ENCODE data around the gene SLC38A3. TPM values are rescaled to one million over a fixed set of nuclear protein-coding genes. Genes with fewer than 3 reads are reported as not detected.

SLC38A3 gene
- total RNA-seq, 4 donors from 2014 or later: 1.9 to 8.9 (median 5.0) TPM

DNA sequence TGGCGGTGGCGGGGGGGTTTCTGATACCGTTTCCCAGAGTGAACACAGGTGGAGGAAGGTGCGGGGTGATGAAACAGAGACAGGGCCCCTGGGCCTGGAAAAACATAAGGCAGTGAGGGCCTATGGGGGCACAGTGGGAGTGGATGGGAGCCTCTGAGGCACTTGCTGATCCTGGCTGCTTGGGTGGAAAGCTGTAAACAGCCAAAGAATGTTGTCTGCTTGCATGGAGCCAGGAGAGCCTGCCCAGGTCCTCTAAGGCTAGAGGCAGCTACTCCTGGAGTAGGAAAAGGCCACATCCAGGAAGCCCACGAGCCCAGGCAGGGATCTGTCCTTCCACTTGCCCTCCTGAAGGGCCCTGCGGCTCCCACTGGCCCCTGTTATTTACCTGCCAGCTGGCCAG is 60.9 kb downstream of the SLC38A3 start:
- TF ChIP-seq POLR2A (IDR thresholded peaks at IDR 0.05): no peak
- TF ChIP-seq, protein P1, sequence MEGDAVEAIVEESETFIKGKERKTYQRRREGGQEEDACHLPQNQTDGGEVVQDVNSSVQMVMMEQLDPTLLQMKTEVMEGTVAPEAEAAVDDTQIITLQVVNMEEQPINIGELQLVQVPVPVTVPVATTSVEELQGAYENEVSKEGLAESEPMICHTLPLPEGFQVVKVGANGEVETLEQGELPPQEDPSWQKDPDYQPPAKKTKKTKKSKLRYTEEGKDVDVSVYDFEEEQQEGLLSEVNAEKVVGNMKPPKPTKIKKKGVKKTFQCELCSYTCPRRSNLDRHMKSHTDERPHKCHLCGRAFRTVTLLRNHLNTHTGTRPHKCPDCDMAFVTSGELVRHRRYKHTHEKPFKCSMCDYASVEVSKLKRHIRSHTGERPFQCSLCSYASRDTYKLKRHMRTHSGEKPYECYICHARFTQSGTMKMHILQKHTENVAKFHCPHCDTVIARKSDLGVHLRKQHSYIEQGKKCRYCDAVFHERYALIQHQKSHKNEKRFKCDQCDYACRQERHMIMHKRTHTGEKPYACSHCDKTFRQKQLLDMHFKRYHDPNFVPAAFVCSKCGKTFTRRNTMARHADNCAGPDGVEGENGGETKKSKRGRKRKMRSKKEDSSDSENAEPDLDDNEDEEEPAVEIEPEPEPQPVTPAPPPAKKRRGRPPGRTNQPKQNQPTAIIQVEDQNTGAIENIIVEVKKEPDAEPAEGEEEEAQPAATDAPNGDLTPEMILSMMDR (IDR thresholded peaks at IDR 0.05 in 4 of 5, conservative IDR thresholded peaks at IDR 0.05 in 1 of 5): no peak
- Histone ChIP-seq H3K9me3 (no peaks in the 10 kb centered on the region), H3K4me3 (no peak overlapping the region), H3K27ac (peak overlapping the region; percentile 71 to 90 (median 82)), H3K4me1 (peaks cover 33 to 72% of the 10 kb centered on the region in 2 donors), H3K27me3 (no peaks in the 10 kb centered on the region), H3K36me3 (no peaks in the 10 kb centered on the region)
- no peak for DNase-seq
- in situ Hi-C loops (cut with MboI; ENCODE audit: low sequenced_read_pairs in 4 of 4) (no loop called here), intact Hi-C loops (cut with DNase I; ENCODE audit: low total_unique reads) (no loop called here)
- ATAC-seq: no peak

DNA sequence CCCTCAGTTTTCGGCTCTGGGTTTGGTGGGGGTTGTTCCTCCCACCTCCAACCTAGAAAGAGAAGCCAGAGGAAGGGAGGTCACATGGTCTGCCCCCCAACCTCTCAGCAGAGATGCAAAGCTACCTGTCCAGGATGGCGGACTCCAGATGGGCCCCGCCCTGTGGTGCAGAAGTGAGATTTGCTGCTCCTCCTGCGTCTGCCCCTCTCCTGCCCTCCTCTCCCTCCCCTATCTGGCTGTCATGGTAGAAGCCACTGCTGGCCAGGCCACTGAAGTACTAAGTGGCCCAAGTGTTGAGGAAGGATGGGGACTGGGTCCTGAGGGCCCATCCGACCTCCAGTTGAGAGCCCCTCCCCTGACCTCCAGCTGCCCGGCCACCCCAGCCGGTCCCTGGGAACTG is 61.8 kb downstream of the SLC38A3 start:
- no peaks in the 10 kb centered on the region for H3K9me3 ChIP-seq
- no peaks in the 10 kb centered on the region for H3K27me3 ChIP-seq
- no peaks in the 10 kb centered on the region for H3K36me3 ChIP-seq
- H3K4me3 ChIP-seq: peak overlapping the region; percentile 31 to 58 (median 52)
- DNase-seq (no peak), ATAC-seq (peak in 1 of 2 donors; percentile 13)
- peaks cover 29 to 64% of the 10 kb centered on the region in 2 donors for H3K4me1 ChIP-seq
- H3K27ac ChIP-seq: peak overlapping the region; percentile 71 to 90 (median 82)
- intact Hi-C loops (cut with DNase I; ENCODE audit: low total_unique reads): no loop called here
- TF ChIP-seq, protein P1 (IDR thresholded peaks at IDR 0.05 in 4 of 5, conservative IDR thresholded peaks at IDR 0.05 in 1 of 5): no peak
- in situ Hi-C loops (cut with MboI; ENCODE audit: low sequenced_read_pairs in 4 of 4): no loop called here

DNA sequence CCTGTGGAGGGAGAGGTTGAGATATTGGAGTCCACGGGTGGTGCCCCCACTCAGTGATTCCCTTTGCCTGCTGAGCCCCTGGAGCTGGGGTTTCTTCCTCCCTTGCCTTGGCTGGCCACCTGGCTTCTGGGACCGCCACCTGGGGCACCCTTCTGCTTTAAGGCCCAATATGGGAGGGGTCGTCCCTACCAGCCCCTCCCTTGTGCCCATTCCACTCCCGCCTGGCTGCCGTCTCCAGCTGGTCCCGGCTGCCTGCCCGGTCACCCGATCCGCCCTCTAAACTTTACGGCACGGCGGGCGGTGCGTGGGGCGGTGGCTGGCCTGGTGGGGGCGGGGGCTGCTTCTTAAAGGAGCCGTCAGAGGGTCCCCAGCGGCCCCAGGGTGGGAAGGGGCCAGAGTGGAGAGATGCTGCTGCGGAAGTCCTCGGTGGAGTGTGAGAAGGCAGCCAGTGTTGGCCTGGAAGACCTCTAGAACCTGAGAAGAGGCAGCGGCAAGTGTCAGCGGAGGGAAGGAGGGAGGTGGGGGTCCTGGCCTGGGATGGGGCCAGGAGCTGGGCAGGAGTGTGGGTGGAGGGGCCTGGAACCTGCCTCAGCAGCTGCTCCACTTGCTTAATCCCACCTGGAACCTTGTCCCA is 62.3 kb downstream of the SLC38A3 start:
- intact Hi-C loops (cut with DNase I; ENCODE audit: low total_unique reads): no loop called here
- peaks cover 29 to 64% of the 10 kb centered on the region in 2 donors for H3K4me1 ChIP-seq

DNA sequence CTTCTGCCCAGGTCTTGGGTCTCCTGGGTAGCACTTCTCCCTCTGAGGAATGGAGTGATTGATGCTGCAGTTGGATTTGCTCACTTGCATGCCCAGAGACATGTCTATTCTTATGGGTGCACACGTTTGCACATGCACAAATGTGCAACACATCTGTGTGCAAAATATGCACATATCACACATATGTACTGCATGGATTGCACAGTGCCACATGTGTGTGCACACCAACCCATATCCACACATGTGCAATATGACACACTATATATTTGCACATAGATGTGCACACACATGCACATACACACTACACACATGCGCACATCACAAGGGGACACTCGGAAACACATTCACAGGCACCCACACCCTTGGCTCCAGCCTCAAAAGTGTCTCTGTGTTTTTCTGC is 63.2 kb downstream of the SLC38A3 start:
- in situ Hi-C loops (cut with MboI; ENCODE audit: low sequenced_read_pairs in 4 of 4) (no loop called here), intact Hi-C loops (cut with DNase I; ENCODE audit: low total_unique reads) (no loop called here)
- H3K4me3 ChIP-seq: peak overlapping the region in 1 of 4 donors; percentile 58
- DNase-seq (no peak), ATAC-seq (no peak)
- peak overlapping the region; percentile 71 to 90 (median 76) for H3K27ac ChIP-seq
- no peaks in the 10 kb centered on the region for H3K36me3 ChIP-seq
- H3K4me1 ChIP-seq: peaks cover 32 to 67% of the 10 kb centered on the region in 2 donors
- no peaks in the 10 kb centered on the region for H3K9me3 ChIP-seq
- no peak for TF ChIP-seq POLR2A (IDR thresholded peaks at IDR 0.05)
- TF ChIP-seq, protein P1 (IDR thresholded peaks at IDR 0.05 in 4 of 5, conservative IDR thresholded peaks at IDR 0.05 in 1 of 5): no peak
- H3K27me3 ChIP-seq: no peaks in the 10 kb centered on the region

More for the DNA sequence above, 62.3 kb downstream of the SLC38A3 start:
- H3K27ac ChIP-seq: peak overlapping the region; percentile 71 to 90 (median 82)
- H3K36me3 ChIP-seq: no peaks in the 10 kb centered on the region
- no peak for TF ChIP-seq POLR2A (IDR thresholded peaks at IDR 0.05)
- TF ChIP-seq, protein P1 (IDR thresholded peaks at IDR 0.05 in 4 of 5, conservative IDR thresholded peaks at IDR 0.05 in 1 of 5): peak in 1 of 5 experiments; percentile 22
- peak; percentile 49 to 69 for DNase-seq
- peak; percentile 43 to 69 for ATAC-seq
- H3K4me3 ChIP-seq: peak overlapping the region; percentile 31 to 58 (median 52)
- no peaks in the 10 kb centered on the region for H3K9me3 ChIP-seq
- no peaks in the 10 kb centered on the region for H3K27me3 ChIP-seq
- in situ Hi-C loops (cut with MboI; ENCODE audit: low sequenced_read_pairs in 4 of 4): no loop called here

Data from gastrocnemius medialis (tissue), 4 donors.